Breast epithelium (tissue), 4 donors: ENCODE results near the gene SCYL2. TPM values are rescaled to one million over a fixed set of nuclear protein-coding genes. Genes with fewer than 3 reads are reported as not detected.

Experiments
- DNase-seq, 2 donors: peaks; one replicate each; pipeline ENCODE4 v3.0.0-alpha.2; 2019; ENCODE audit warnings: low spot score in 2 of 2
- H3K27ac ChIP-seq, 2 donors: fragments of 200-600 bp; sonication (generic) in 1 of 2; one replicate each; pipeline ENCODE4 v1.5.1; 2016 to 2019; ENCODE audit warnings: mild to moderate bottlenecking in 1 of 2
- H3K27me3 ChIP-seq, 2 donors: fragments of 200-600 bp; sonication (generic) in 1 of 2; one replicate each; pipeline versions ENCODE4 v1.5.1 to v1.6.0; 2017 to 2019; ENCODE audit warnings: control low read depth in 1 of 2, mild to moderate bottlenecking in 1 of 2
- H3K36me3 ChIP-seq: fragments of 200-600 bp; one replicate; pipeline ENCODE4 v1.5.1; 2019
- H3K4me1 ChIP-seq, 2 donors: fragments of 200-600 bp; sonication (generic); one replicate each; pipeline ENCODE4 v1.5.1; 2016 to 2019; ENCODE audit warnings: control low read depth in 1 of 2
- H3K4me3 ChIP-seq, 3 donors: fragments of 200-600 bp; sonication (generic); 1 replicate in 2 of 3; 2 replicates in 1 of 3; pipeline ENCODE4 v1.5.1; 2016 to 2019; ENCODE audit warnings: mild to moderate bottlenecking in 3 of 3, moderate library complexity in 2 of 3
- H3K9me3 ChIP-seq, 2 donors: fragments of 200-600 bp; sonication (generic) in 1 of 2; one replicate each; pipeline ENCODE4 v1.5.1; 2016 to 2019; ENCODE audit warnings: control low read depth in 1 of 2
- CTCF ChIP-seq, 3 donors: fragments of 450-650 bp; IDR thresholded peaks; one replicate each; pipeline ENCODE4 v1.5.1; 2016 to 2017; ENCODE audit warnings: antibody characterized with exemption in 3 of 3, mild to moderate bottlenecking in 3 of 3, moderate library complexity in 3 of 3
- POLR2A ChIP-seq: fragments of 450-650 bp; IDR thresholded peaks from one replicate; pipeline ENCODE4 v1.6.1; 2016; ENCODE audit warnings: antibody characterized with exemption, mild to moderate bottlenecking, moderate library complexity
- POLR2AphosphoS5 ChIP-seq, 3 donors: sonication (generic); formaldehyde crosslinking; IDR thresholded peaks; one replicate each; pipeline ENCODE4 v1.6.1; 2017; ENCODE audit warnings: antibody characterized with exemption in 3 of 3
- intact Hi-C: fragments of 100-400 bp; cut with DNase I; formaldehyde crosslinking; loops from one replicate; pipeline ENCODE4 v1.15.1; 2023; ENCODE audit warnings: low total_unique reads
- total RNA-seq, 3 donors: library from RNA; depleted of rRNA; stranded (reverse); fragments of >200 nt; gene quantifications; one replicate each; pipeline ENCODE4 v1.1.0, GENCODE V29; 2016

The SCYL2 gene
- total RNA-seq, 3 donors from 2014 or later, result 39.4 to 92.2 (median 53.7) TPM

DNA sequence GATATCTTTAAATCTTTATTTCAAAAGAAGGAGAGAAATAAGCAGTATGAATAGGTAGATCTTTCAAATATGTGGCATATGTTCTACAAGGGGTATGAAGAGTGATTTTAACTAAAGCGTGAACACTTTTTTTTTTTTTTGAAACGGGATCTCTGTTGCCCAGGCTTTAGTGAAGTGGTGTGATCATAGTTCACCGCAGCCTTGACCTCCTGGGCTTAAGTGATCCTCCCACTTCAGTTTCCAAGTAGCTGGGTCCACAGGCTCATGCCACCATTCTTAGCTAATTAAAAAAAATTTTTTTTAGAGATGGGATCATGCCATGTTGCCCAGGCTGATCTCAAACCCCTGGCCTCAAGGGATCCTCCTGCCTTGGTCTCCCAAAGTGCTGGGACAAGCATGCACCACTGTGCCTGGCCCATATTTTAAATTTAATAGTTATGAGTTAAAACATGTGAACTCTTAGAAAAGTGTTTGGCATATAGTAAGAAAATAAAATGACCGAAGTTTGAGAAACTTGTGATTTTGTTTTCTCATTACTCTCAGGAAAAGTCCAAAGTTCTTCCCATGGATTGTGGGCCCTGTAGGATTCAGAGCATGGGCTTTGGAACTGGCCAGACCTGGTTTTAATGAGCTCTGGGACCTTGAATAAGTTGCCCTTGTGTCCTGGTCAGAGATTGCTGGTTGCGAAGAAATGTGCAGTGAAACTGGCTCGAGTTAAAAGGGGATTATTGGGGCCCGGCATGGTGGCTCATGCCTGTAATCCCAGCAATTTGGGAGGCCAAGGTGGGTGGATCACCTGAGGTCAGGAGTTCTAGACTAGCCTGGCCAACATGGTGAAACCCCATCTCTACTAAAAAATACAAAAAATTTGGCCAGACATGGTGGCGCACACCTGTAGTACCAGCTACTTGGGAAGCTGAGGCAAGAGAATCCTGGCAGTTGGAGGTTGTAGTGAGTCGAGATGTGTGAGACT is 116.9 kb downstream of the SCYL2 start:
- no peaks in the 10 kb centered on the region for H3K4me1 ChIP-seq
- TF ChIP-seq POLR2A, result no peak
- H3K27me3 ChIP-seq, result no peaks in the 10 kb centered on the region
- H3K4me3 ChIP-seq, result no peak overlapping the region
- H3K9me3 ChIP-seq, result no peaks in the 10 kb centered on the region
- no peaks in the 10 kb centered on the region for H3K36me3 ChIP-seq
- no peak for DNase-seq
- intact Hi-C loops, result no loop called here
- no peak overlapping the region for H3K27ac ChIP-seq

- Histone ChIP-seq H3K4me3 (no peak overlapping the region), H3K4me1 (no peaks in the 10 kb centered on the region), H3K9me3 (no peaks in the 10 kb centered on the region), H3K27ac (no peak overlapping the region), H3K36me3 (no peaks in the 10 kb centered on the region), H3K27me3 (no peaks in the 10 kb centered on the region)
- DNase-seq, result no peak
- intact Hi-C loops, result no loop called here
- TF ChIP-seq POLR2AphosphoS5 (IDR thresholded peaks at IDR 0.05) (no peak), POLR2A (no peak), CTCF (IDR thresholded peaks at IDR 0.05) (no peak)
Measured at GRCh38 chr12:100384559-100384935, 117.6 kb downstream of the SCYL2 start.

- H3K4me3 ChIP-seq, result no peak overlapping the region
Measured at GRCh38 chr12:100388382-100388781, 121.4 kb downstream of the SCYL2 start.

More at GRCh38 chr12:100388382-100388781, 121.4 kb downstream of the SCYL2 start:
- intact Hi-C loops, result no loop called here
- no peak for DNase-seq
- Histone ChIP-seq H3K9me3 (no peaks in the 10 kb centered on the region), H3K27me3 (no peaks in the 10 kb centered on the region), H3K4me1 (no peaks in the 10 kb centered on the region), H3K27ac (no peak overlapping the region), H3K36me3 (no peaks in the 10 kb centered on the region)
- no peak for TF ChIP-seq POLR2A
- no peak for TF ChIP-seq POLR2AphosphoS5 (IDR thresholded peaks at IDR 0.05)
- no peak for TF ChIP-seq CTCF (IDR thresholded peaks at IDR 0.05)

Other genes with a start within 250 kb of the SCYL2 start
- 10 to 100 TPM; 29.2 to 42.4 (median 40.8) TPM for gene BLTP3B, start 124.3 kb upstream of the SCYL2 start, total RNA-seq
- gene ACTR6, start 66.4 kb upstream of the SCYL2 start, total RNA-seq, result 10 to 100 TPM; 11.2 to 33.5 (median 21.0) TPM
- gene DEPDC4, start 98 bp upstream of the SCYL2 start, total RNA-seq, result 1 to 10 TPM; 1.3 to 2.3 (median 2.0) TPM
- gene SLC17A8, start 89.9 kb downstream of the SCYL2 start, total RNA-seq, result not detected
- gene NR1H4, start 206.7 kb downstream of the SCYL2 start, total RNA-seq, result under 1 TPM in 1 of 3 donors, not detected in 2; 0.15 TPM